ENCODE data around the gene LTBP1. TPM values are rescaled to one million over a fixed set of nuclear protein-coding genes. Genes with fewer than 3 reads are reported as not detected.

Gene LTBP1
- polyA plus RNA-seq, 1 donor (not counting 4 experiments of a cell fraction or from before 2014, with no cell fraction given): 9.2 TPM

DNA sequence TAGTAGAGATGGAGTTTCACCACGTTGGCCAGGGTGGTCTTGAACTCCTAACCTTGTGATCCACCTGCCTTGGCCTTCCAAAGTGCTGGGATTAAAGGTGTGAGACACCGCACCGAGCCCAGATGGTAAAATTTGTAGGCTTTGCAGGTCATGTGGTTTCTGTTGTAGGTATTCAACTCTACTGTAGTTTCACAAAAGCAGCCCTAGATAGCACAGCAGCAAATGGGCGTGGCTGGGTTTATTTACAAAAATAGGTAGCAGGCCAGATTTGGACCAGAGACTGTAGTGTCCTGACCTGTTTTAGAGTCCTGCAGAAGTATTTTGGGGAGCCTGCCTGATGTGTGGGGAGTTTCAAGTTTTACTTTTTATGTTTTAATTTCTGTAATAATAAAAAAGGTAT is 445.6 kb downstream of the LTBP1 start:
- Histone ChIP-seq H3K9me3 (ENCODE audit: control insufficient read depth, low read depth, low read length) (no peaks in the 10 kb centered on the region), H3K27me3 (ENCODE audit: control insufficient read depth, extremely low read depth, insufficient read depth, low read length) (no peaks in the 10 kb centered on the region), H3K27ac (ENCODE audit: control insufficient read depth, insufficient read depth, low read length) (no peak overlapping the region), H3K9ac (ENCODE audit: control insufficient read depth, extremely low read depth, insufficient read depth, low read length) (no peak overlapping the region), H3K4me3 (ENCODE audit: control insufficient read depth in 2 of 3, extremely low read depth in 1 of 3, insufficient read depth in 2 of 3, low read depth in 1 of 3, low read length in 3 of 3) (no peak overlapping the region), H4K20me1 (ENCODE audit: control insufficient read depth, extremely low read depth, insufficient read depth, low read length) (no peaks in the 10 kb centered on the region), H3K4me1 (ENCODE audit: control insufficient read depth, extremely low read depth, insufficient read depth, low read length) (no peaks in the 10 kb centered on the region), H3K9me1 (ENCODE audit: control insufficient read depth, extremely low read depth, insufficient read depth, low read length) (no peaks in the 10 kb centered on the region), H2AFZ (ENCODE audit: control insufficient read depth, low read length) (no peak overlapping the region), H3K36me3 (ENCODE audit: control insufficient read depth in 2 of 2, extremely low read depth in 1 of 2, insufficient read depth in 2 of 2, low read length in 2 of 2) (no peaks in the 10 kb centered on the region), H3K79me2 (ENCODE audit: control insufficient read depth, insufficient read depth, low read length) (no peaks in the 10 kb centered on the region), H3K4me2 (ENCODE audit: control insufficient read depth, extremely low read depth, insufficient read depth, low read depth, low read length) (no peak overlapping the region)
- FAIRE-seq (no peak), DNase-seq (ENCODE audit: low read depth, low spot score) (no peak)
- dilution Hi-C loops (cut with MboI; ENCODE audit: extremely low pct_ligation_motif_present, low sequenced_read_pairs): no loop called here
- TF ChIP-seq, protein P1, sequence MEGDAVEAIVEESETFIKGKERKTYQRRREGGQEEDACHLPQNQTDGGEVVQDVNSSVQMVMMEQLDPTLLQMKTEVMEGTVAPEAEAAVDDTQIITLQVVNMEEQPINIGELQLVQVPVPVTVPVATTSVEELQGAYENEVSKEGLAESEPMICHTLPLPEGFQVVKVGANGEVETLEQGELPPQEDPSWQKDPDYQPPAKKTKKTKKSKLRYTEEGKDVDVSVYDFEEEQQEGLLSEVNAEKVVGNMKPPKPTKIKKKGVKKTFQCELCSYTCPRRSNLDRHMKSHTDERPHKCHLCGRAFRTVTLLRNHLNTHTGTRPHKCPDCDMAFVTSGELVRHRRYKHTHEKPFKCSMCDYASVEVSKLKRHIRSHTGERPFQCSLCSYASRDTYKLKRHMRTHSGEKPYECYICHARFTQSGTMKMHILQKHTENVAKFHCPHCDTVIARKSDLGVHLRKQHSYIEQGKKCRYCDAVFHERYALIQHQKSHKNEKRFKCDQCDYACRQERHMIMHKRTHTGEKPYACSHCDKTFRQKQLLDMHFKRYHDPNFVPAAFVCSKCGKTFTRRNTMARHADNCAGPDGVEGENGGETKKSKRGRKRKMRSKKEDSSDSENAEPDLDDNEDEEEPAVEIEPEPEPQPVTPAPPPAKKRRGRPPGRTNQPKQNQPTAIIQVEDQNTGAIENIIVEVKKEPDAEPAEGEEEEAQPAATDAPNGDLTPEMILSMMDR (optimal IDR thresholded peaks at IDR 0.05 in 1 of 3, IDR thresholded peaks at IDR 0.05 in 1 of 3, conservative IDR thresholded peaks at IDR 0.05 in 1 of 3; ENCODE audit: extremely low read depth in 1 of 3, insufficient read depth in 2 of 3, low read length in 3 of 3): no peak
- TF ChIP-seq EZH2 (IDR thresholded peaks at IDR 0.05; ENCODE audit: low read length): no peak

DNA sequence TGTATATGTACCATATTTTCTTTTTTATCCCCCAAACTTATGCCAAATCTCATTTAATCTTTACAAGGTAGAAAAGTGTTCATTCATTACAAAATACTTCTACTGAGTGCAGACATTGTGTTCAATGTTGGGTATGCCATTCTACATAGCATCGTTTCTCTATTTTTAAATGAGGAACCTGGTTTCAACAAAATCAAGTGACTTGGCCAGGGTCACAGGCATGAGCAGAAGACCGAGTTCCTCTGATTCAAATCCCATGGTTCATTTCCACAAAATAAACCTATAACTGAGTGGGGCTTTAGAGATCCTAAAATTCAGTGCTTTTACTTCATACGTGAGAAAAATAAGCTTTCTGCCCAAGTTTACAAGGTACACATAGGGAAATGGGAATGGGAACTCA is 448.3 kb downstream of the LTBP1 start:
- H3K4me2 ChIP-seq (ENCODE audit: control insufficient read depth, extremely low read depth, insufficient read depth, low read depth, low read length): no peak overlapping the region
- H3K36me3 ChIP-seq (ENCODE audit: control insufficient read depth in 2 of 2, extremely low read depth in 1 of 2, insufficient read depth in 2 of 2, low read length in 2 of 2): no peaks in the 10 kb centered on the region
- no peaks in the 10 kb centered on the region for H4K20me1 ChIP-seq (ENCODE audit: control insufficient read depth, extremely low read depth, insufficient read depth, low read length)
- H3K27ac ChIP-seq (ENCODE audit: control insufficient read depth, insufficient read depth, low read length): no peak overlapping the region
- H3K9me3 ChIP-seq (ENCODE audit: control insufficient read depth, low read depth, low read length): no peaks in the 10 kb centered on the region
- dilution Hi-C loops (cut with MboI; ENCODE audit: extremely low pct_ligation_motif_present, low sequenced_read_pairs): no loop called here
- no peak overlapping the region for H3K9ac ChIP-seq (ENCODE audit: control insufficient read depth, extremely low read depth, insufficient read depth, low read length)
- no peaks in the 10 kb centered on the region for H3K79me2 ChIP-seq (ENCODE audit: control insufficient read depth, insufficient read depth, low read length)
- DNase-seq (ENCODE audit: low read depth, low spot score) (no peak), FAIRE-seq (no peak)
- H3K4me3 ChIP-seq (ENCODE audit: control insufficient read depth in 2 of 3, extremely low read depth in 1 of 3, insufficient read depth in 2 of 3, low read depth in 1 of 3, low read length in 3 of 3): no peak overlapping the region
- no peaks in the 10 kb centered on the region for H3K9me1 ChIP-seq (ENCODE audit: control insufficient read depth, extremely low read depth, insufficient read depth, low read length)
- H2AFZ ChIP-seq (ENCODE audit: control insufficient read depth, low read length): no peak overlapping the region
- H3K27me3 ChIP-seq (ENCODE audit: control insufficient read depth, extremely low read depth, insufficient read depth, low read length): no peaks in the 10 kb centered on the region
- TF ChIP-seq, protein P1 (optimal IDR thresholded peaks at IDR 0.05 in 1 of 3, IDR thresholded peaks at IDR 0.05 in 1 of 3, conservative IDR thresholded peaks at IDR 0.05 in 1 of 3; ENCODE audit: extremely low read depth in 1 of 3, insufficient read depth in 2 of 3, low read length in 3 of 3): no peak
- no peak for TF ChIP-seq EZH2 (IDR thresholded peaks at IDR 0.05; ENCODE audit: low read length)
- no peaks in the 10 kb centered on the region for H3K4me1 ChIP-seq (ENCODE audit: control insufficient read depth, extremely low read depth, insufficient read depth, low read length)

Data from keratinocyte (primary cell).